ENCODE data around the gene MZT1.

GRCh38 chr13:72745260-72745659, 17.8 kb upstream of the MZT1 start:
- TF ChIP-seq CTCF (IDR thresholded peaks at IDR 0.05) (no peak), POLR2A (IDR thresholded peaks at IDR 0.05) (no peak)
